Activated CD4-positive, alpha-beta T cell treated with anti-CD3 and anti-CD28 coated beads, Interleukin-2, amount 50 U/mL, for 4 hours (primary cell): ENCODE results near the gene ATP8A2.
"Not testable (repeated sequence)": the region's sequence is repeated elsewhere in the genome, so short reads cannot be mapped to it uniquely, and the experiment has no call there.

Source experiments
- DNase-seq, 2 experiments: peaks; one replicate each; pipeline ENCODE4 v3.0.0-alpha.2; 2020

ATP8A2 gene

DNA sequence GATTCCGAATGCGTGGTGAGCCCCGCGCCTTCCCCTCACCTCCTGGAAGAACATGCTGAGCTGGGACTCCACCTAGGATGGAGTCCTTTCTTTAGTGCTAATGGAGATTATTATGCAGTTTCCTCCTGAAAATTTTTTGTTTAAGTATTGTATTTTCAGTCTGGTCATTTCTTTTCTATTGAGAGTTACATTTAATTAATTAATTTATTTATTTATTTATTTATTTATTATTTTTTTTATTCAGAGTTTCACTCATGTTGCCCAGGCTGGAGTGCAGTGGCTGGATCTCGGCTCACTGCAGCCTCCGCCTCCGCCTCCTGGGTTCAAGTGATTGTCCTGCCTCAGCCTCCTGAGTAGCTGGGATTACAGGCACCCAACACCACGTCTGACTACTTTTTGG lies 400.8 kb downstream of the ATP8A2 start:
- DNase-seq: not testable (repeated sequence)

DNA sequence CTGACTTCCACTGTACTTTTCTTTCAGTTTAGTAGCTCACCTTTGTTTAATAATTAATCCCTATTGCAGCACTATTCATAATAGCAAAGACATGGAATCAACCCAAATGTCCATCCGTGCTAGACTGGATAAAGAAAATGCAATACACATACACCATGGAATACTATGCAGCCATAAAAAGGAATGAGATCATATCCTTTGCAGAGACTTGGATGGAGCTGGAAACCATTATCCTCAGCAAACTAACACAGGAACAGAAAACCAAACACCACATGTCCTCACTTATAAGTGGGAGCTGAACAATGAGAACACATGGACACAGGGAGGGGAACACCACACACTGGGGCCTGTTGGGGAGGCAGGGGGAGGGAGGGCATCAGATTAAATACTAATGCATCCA lies 402.3 kb downstream of the ATP8A2 start:
- not testable (repeated sequence) for DNase-seq

DNA sequence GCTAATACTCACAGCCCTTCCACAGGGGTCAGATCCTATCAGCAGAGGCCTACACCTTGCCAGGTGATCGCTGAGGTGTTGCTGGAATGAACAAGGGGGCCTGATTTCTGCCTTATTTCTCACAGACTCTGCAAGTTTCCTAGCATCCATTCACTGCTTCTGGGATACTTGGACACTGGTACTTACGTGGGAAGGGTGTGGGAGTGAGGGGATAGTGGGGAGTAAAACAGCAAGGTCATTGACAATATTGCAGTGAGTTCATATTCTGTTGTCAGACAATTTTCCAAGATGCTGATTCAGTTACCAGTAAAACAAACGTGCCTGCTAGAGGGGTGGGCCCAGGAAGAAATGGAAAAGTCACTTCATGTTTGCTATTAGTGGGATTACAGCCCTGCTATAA lies 403.5 kb downstream of the ATP8A2 start:
- no peak for DNase-seq

DNA sequence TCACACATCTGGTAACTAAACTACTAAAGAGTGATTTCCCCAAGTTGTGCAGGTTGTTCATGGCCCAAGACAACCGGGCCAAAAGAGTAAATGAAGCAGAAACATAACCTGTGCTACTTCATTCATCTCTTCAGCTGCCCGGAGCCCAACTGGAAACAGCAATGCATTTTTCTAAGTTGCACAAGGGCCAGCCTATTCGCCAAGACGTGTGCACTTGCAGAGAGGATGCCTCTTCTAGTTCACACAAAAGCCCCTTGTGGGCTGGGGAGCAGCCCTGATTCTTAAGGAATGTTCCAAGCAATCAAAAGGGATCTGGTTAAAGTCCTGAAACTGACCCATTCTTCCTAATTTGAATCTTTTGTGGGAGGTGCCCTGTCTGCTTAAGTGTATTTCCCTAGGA lies 404.2 kb downstream of the ATP8A2 start:
- no peak for DNase-seq

DNA sequence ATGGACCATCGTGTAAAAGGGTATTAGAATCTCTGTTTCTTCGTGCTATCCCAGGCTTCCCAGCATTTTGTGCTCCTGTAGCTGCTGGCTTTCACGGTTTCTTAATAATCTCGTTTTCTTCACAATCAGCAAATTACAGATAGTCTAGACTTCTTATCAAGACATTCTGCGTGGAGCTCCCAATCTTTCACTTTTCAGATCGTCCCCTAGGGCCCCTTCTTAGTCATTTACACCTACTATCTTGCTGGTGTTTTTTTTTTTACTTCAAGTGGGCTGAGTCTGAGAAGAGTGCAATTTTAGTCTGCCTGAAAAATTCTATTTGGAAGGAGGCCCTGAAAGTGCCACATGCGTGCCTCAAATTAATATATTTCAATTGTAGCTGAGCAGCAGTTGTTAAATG lies 404.9 kb downstream of the ATP8A2 start:
- no peak for DNase-seq

DNA sequence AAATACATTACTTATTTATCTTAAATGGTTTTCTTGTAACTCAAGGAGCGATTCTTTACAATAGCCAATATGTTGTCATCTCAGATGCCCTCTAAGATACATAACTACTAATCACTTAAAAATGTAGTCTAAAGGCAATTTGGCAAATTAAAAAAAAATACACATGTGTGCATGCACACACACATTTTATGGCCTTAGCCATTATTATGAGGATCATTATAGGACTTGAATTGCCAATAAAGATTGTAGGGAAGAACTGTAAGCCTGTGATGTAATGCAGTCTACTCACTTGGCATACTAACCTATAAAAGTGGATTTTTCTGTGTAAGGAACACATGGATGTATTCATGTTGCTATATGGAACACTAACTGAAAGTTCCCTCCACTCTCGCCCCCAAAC lies 405.7 kb downstream of the ATP8A2 start:
- no peak for DNase-seq

DNA sequence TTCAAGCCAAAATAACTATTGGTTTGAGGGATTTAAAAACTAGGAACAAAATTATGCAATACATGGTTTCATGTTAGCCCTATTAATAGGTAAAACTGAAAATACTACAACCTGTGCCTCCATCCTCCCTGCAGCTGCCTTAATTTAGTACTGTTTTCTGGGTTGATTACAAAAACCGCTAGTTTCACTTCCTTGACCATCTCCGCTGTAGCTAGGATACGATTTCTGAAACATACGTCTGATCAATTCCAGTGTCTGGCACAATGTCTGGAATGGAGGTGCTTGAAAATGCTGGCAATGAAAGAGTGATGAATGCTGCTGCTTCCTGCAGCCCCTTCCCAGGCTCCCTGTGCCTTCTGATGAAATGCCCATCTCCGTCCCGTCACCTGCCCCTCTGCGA lies 406.6 kb downstream of the ATP8A2 start:
- no peak for DNase-seq

DNA sequence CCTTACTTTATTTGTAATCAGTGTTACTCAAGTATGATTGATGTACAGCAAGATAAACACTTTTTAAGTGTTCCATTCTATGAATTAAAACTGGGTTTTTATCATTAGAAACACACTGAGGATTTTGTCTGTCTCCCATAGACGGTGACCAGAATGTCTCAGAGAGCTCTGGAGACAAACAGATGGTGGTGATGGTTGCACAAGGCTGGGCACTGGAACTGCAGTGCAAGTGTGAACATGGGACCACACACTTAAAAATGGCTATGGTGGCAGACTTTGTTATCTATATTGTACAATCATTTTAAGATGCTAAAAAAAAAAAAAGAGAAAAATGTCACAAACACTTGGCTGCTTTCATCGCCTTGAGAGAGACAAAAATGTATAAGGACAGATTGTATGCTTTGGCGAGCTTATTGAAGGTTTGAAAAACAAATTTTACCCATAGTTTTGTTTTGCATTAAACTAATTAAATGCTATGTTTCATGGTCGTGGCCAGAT lies 407.1 kb downstream of the ATP8A2 start:
- no peak for DNase-seq

DNA sequence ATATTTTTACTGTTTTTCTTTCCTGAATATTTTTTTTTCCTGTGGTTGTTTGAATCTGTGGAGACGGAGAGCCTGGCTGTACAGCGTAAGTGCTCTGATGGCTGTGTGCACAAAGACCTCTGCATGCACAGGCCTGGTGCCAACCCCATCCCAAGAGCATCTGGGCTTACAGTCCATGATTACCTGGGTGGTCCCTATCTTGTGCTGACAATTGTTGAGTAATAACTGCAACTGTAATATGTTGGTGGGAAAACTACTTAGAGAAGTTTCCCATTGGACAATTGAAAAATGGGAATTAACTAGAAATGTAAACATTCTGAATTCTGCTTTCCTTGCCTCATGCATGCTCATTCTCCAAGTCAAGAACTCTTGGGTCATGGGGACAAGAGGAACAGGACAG lies 411.3 kb downstream of the ATP8A2 start:
- no peak for DNase-seq

DNA sequence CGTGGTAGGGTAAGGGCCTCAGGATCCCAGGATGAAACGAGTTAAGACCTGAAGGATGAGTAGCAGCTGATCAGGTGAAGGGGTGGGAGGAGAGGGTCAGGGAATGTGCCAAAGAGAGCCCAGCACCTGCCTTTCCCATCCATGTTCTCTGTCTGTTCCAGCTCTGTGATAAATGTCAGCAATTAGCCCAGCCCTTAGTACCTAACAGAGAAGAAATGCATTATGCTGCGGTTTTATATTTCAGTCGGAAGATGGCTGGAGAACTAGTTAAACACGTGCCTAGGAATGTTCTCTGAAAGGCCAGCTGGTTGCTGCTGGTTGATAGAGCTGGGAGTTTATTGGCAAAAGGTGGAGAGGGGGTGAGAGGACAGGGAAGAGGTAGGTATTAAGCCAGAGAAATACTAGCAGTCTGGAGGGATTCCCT lies 411.8 kb downstream of the ATP8A2 start:
- no peak for DNase-seq

DNA sequence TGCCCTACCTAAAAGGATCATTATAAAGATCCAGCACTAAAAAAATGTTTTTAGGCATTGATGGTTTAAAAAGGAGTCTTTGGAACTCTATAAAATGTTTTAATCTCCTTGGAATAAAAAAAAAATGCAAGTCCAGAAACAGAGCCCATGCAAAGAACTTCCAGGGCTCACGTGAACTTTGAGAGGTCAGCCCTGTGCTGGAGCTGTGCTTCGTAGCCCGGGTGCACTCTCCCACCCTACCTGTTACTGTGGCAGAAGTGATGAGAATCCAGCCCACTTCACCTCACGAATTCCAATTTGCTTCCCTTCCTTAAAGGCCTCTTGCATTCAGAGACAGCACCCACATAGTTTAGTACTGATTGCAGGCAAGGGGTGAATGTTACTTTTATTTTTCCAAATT lies 412.3 kb downstream of the ATP8A2 start:
- DNase-seq: no peak

DNA sequence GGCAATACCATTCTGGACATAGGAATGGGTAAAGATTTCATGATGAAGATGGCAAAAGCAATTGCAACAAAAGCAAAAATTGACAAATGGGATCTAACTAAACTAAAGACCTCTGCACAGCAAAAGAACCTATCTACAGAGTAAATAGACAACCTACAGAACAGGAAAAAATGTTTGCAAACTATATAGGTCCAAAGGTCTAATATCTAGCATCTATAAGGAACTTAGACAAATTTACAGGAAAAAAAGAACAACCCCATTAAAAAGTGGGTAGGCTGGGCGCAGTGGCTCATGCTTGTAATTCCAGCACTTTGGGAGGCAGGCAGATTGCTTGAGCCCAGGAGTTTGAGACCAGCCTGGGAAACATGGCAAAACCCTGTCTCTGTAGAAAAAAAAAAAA lies 418.4 kb downstream of the ATP8A2 start:
- not testable (repeated sequence) for DNase-seq

DNA sequence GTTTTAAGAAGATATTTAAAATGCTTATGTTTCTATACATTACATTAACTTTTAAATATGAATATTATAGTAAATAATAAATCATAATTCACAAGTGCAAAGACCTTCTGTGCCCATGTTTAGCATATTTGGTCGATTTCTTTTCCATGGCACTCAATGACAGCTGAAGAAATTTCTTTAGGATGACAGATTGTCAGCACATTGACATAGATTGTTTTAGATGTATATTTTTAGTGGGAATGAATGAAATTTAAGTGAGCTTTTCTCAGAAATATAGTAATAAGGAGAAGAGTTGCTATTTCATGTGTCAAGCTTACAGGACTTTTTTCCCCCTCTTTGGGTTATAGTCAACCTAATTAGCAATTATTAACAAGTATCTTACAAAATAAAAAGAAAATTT lies 423.5 kb downstream of the ATP8A2 start:
- DNase-seq: no peak

DNA sequence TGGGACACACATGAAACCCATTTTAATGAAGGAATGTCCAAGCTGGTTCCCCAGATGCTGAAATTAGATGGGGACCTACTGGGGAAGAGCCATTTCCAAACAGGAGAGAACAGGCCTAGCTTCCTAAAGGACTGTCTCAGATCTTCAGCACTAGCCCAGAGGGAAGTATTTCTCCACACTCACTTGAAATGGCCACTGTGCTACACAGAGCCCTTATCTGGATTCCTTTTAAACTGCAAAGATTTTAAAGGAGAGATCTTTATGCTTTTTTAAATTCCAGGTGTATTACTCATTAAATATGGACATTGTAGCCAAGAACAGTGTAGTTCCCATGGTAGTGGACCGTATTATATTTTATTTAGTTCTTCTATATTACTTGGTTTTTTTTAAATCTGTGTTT lies 424.7 kb downstream of the ATP8A2 start:
- no peak for DNase-seq

DNA sequence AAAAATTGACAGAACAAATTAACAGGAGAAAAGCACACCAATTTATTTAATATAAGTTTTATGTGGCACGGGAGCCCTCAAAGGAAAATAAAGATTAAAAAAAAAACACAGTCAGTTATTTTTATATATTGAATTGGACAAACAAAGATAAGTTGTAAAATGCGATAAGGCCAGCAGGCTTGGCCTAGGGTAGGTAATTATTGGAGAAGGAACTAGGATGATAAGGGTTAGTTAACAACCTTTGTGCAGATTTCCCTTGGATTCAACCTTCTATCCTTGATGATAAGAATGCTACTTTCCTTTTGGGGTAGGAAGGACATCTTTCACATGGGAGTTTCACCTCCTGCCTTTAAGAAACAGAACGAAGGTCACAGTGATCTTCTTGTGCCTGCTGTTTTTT lies 427.2 kb downstream of the ATP8A2 start:
- no peak for DNase-seq

DNA sequence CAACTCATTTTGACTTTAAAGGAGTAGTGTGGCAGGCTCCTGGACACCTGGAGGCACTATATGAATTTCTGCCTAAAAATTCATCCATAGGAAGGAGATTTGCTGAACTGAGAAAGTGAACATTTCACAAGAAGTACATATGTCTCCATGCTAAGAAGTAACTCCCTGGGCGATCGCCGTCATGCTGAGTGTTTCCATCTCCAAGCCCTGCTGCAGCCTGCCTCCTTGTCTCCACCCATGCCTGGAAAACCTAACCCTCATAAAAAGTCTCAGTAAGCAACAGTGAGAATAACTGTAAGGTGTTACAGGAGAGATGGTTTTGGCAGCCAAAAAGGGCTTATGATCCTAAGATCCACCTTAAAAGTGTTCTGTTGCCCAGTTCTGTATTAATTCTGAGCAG lies 428.7 kb downstream of the ATP8A2 start:
- no peak for DNase-seq

DNA sequence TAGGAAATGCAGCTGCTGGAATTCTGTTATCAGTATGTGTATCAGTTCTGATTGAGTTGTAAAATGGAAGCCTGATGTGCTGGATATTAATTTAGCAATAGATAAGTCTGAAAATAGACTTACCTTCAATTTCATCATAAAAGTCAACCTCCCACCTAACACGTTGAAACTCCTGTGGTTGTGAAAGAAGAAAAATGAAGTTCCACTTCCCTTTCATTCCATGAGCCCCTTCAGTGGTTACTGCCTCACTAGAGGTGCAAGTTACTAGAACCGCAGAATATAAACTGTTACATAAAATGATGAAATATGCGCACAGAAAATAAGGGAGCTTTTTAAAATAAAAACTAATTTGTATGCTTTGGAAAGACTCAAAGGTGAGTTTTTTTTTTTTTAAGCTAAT lies 430.8 kb downstream of the ATP8A2 start:
- DNase-seq: no peak

DNA sequence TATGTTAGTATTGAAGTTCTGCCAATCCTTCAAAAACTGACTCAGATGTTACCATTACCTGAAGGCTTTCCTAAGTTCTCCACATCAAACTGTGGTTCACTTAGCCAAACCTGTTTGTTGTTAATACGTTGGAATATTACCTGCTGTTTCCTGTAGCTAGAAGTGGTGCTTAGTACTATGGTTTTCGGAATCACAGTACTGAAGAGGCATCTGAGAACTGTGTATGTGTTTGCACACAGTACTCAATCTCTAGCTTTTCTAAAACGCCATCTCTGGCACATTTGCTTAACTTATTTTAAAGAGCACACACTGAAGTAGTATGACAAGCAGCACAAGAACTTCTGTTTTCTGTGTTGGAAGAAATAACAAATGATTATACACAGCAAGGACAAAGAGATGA lies 431.9 kb downstream of the ATP8A2 start:
- no peak for DNase-seq

DNA sequence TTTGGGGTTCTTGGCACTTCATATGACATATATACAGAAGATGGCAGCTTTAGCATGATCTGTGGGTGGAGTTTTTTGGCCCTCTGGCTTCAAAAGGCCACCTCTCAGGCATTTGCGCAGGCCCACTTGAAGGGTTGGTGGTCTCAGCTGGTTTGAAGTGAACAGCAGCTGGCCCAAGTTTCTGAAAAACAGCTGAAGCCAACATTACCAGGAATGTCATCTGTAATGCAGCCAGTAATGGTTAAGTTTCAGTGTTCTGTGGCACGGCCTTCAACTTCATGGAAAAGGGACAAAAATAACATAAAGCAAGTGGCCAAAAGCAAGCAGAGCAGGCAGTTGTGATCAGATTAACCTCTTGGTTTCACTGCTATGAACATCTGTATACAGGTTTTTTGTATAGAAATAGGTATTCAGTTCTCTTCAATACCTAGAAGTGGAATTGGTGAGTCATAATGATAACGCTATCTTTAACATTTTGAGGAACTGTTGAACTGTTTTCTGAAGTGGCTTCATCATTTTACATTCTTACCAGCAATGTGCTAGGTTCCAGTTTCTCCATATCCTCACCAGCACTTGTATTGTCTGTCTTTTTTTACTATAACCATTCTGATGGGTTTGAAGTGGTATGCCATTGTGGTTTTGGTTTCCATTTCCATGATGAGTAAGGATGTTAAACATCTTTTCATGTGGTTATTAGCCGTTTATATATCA lies 434.6 kb downstream of the ATP8A2 start:
- DNase-seq: no peak

DNA sequence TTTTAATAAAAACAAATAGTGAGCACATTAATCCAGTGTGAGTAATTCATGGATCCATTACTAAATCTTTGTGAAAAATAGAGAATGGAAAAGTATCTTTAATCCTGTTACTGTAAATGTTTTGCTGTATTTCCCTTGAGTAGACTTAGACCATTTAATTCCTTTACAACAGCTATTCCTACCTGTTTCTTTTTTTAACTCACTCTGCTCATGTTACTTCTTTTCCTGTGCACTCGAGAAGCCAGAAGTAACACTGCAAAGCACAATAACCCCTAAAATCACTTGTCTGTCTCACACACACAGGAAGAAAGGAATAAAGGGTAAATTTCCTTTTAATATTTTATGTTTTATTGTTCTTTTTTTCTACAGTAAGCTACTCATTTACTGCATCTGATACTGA lies 435.8 kb downstream of the ATP8A2 start:
- no peak for DNase-seq

DNA sequence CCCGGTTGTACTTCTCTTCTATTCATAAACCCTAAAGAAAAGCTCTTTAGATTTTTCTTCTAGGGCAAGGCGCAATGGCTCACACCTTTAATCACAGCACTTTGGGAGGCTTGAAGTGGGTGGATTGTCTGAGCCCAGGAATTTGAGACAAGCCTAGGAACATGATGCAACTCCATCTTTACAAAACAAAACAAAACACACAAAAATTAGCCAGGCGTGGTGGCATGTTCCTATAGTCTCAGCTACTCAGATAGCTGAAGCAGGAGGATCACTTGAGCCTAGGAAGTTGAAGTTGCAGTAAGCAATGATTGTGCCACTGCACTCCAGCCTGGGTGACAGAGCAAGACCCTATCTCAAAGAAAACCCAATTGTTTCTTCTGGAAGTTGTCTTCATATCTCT lies 439.7 kb downstream of the ATP8A2 start:
- DNase-seq: no peak

DNA sequence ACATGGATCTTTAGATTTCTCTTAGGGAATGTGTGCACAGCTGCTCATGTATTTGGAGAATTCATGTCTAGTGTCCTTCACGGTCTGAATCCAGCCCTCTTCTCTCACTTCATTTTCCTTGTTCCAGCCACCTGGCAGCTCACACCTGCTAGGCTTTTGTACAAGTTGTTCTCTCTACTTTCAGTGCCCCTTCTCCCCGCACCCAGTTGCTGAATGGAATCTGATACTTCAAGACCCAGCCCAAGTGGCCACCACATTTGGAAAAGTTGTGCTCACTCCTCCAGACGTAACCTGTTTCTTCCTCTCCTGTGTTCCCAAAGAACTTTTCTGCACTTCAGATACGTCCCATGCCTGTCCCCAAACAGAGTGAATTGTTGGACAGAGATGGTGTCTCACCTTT lies 444.5 kb downstream of the ATP8A2 start:
- no peak for DNase-seq

DNA sequence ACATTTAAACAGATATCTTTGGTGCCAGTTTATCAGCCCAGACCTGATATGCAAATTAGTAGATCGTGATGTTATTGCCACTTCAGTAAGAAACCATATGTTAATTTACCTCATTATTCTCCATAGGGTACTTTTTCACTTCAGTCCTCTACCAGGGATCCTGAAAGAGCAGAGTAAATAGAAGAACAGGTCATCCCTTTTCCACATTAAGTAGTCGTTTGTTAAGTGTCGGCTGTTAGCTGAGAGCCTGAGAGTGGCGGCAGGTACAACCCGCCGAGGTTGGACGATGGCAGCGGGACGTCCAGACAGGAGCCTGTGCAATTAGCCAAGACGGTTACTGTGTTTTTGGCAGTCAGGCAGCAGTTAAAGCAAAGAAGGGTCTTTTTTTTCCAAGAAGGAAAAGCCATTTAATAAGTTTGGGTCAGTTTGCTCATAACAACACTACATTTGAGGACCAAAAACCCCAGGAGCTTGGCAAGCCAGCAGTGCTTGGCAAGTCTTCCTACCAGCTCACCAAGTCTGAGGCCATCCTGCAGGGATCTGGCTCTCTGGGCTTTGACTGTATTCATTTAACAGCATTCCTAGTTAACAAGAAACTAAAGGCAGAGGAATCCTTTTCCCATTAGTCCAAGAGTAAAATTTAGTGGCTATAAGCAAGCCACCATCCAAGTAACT lies 448.2 kb downstream of the ATP8A2 start:
- no peak for DNase-seq

DNA sequence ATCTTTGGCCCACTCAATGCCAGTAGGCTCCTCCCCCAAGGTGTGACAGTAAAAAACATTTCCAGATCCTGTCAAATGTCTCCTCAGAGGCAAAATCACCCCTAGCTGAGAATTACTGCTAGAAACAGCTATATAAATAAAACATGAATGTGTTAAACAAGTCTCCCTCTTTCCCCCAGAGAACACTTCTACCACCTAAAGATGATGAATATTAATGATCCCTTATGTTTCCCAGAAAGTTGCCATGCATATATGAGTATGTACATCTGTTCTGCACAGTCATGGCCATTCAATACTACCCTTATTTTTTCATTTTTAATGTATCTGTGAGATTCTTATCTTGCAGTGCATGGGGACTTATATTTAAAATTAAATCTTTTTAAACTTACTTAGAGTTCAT lies 450.0 kb downstream of the ATP8A2 start:
- no peak for DNase-seq

DNA sequence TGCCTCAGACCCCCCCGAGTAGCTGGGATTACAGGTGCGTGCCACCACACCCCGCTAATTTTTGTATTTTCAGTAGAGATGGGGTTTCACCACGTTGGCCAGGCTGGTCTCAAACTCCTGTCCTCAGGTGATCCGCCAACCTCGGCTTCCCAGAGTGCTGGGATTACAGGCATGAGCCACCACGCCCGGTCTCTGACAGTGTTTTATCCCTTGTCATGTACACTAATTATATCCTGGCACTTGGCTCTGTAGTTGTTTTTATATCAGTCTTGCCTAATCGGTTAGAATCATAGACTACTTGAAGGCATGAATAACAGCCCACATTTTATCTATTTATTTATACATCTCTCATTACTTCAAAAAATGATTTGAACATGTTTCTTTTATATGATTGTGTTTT lies 455.4 kb downstream of the ATP8A2 start:
- DNase-seq: not testable (repeated sequence)
